Neural progenitor cell (in vitro differentiated cells): ENCODE results near the gene KCNQ1.

Experiments
- CTCF ChIP-seq: fragments of 200-600 bp; sonication (generic); IDR thresholded peaks from 2 replicates; pipeline ENCODE4 v1.5.1; 2017; ENCODE audit warnings: antibody characterized with exemption, mild to moderate bottlenecking
- EZH2 ChIP-seq: fragments of 200-600 bp; sonication (generic); IDR thresholded peaks from 2 replicates; pipeline ENCODE4 v1.6.1; 2017; ENCODE audit warnings: antibody characterized with exemption, mild to moderate bottlenecking, moderate library complexity
- EZH2phosphoT487 ChIP-seq: fragments of 200-600 bp; sonication (generic); IDR thresholded peaks from 2 replicates; pipeline ENCODE4 v1.6.1; 2017; ENCODE audit warnings: antibody characterized with exemption

GRCh38 chr11:2827256-2827655 is 382.4 kb downstream of the KCNQ1 start:
- TF ChIP-seq CTCF (no peak), EZH2 (no peak), EZH2phosphoT487 (no peak)
